ENCODE data around the gene THSD7A. TPM values are rescaled to one million over a fixed set of nuclear protein-coding genes. Genes with fewer than 3 reads are reported as not detected.

The THSD7A gene
- total RNA-seq, 1 experiment from 2014 or later = 5.2 TPM

- DNase-seq (ENCODE audit: low read depth) = no peak
Measured at GRCh38 chr7:11513460-11513859, 318.5 kb downstream of the THSD7A start.

GRCh38 chr7:11507929-11508328 lies 324.1 kb downstream of the THSD7A start:
- DNase-seq (ENCODE audit: low read depth) = no peak

DNA sequence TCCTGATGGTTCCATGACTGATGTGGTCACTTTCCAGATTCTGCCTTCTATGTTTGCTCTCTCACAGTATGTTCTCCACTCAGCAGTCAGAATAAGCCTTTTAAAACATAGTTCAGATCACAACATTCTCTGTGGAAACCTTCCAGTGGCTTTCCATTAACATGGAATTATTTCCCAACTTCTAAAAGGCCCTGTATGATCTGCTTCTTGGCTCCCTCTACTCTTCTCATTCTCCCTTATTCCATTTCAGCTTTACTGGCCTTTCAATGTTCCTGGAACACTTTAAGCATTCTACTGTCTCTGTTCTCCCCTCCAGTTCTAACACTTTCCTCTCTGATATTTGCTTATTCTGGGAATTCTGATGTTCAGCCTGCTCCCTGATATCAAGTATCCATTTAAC lies 325.6 kb downstream of the THSD7A start:
- DNase-seq (ENCODE audit: low read depth) = no peak

GRCh38 chr7:11505471-11505985 lies 326.5 kb downstream of the THSD7A start:
- DNase-seq (ENCODE audit: low read depth) = no peak

- DNase-seq (ENCODE audit: low read depth) = no peak
Measured at GRCh38 chr7:11492307-11492706, 339.7 kb downstream of the THSD7A start.

- no peak for DNase-seq (ENCODE audit: low read depth)
Measured at GRCh38 chr7:11491811-11492210, 340.2 kb downstream of the THSD7A start.

- no peak for DNase-seq (ENCODE audit: low read depth)
Measured at GRCh38 chr7:11489280-11489679, 342.7 kb downstream of the THSD7A start.

DNA sequence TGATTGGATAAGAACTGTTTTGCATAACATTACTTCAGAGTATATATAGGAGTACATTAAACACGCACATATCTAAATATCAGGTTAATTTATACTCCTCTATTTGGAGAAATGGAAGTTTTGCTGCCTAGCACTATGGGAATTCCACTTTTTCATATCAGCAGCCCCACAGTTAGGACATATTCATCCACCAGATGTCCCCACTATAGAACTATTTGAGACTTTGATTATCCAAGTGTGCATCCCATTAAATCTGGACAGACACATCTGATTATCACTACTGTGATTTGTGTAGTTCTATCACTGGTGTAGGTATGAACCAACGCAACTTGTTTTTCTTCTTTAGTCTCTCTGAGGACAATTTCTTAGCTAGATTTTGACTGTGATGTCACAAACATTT lies 345.7 kb downstream of the THSD7A start:
- no peak for DNase-seq (ENCODE audit: low read depth)

DNA sequence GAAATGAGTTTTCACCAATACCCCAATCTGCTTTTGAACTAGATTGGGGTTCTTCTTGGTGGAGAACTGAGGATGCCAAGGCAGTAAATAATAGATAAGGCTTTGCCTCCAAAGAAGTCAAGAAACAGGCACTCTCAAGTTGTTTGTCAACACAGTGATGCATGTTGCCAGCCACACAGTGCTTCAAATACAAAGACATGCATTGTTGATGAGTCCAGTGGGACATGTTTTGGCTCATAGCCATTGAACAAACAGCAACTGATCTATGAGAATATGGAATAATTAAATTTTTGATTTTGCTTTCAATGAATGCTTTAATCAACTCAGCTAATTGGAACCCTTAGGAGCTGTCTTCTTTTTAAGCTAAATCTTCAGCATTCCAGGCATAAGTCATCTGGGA lies 346.4 kb downstream of the THSD7A start:
- DNase-seq (ENCODE audit: low read depth) = no peak

GRCh38 chr7:11480143-11480542 lies 351.9 kb downstream of the THSD7A start:
- DNase-seq (ENCODE audit: low read depth) = no peak

DNA sequence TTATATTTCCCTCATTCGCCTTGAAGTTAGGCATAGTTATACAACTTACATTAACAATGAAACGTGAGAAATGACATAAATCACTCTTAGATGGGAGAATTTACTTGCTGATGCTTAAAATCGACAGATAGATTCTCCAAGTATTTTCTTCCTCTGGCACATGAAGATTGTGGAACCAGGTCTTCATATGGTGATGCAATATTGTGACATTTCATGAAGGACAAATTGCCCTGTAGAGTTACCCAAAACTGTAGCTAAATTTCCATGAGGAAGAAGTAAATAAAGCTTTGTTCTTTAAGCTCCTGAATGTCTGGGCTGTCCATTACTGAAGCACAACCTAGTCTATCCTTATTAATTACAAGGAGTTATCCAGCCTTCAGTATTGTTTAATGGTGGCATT lies 353.1 kb downstream of the THSD7A start:
- no peak for DNase-seq (ENCODE audit: low read depth)

DNA sequence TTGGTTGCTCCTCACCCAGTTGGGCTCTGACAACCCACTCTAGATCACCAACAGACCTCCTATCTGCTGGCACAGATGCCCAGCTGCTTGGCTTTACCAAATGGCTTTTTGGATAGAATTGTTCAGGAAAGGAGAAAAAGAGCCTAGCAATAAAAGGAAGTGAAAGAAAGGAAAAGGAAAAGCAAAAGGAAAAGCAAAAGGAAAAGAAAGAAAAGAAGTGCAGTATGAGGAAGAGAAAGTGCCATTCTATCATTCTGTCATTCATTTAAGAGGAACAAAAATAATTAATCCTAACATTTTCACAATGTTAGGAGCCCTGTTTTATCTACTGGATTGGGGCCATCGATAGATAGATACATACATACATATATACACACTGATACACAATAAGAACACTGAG lies 353.6 kb downstream of the THSD7A start:
- no peak for DNase-seq (ENCODE audit: low read depth)

GRCh38 chr7:11474902-11475585 lies 357.0 kb downstream of the THSD7A start:
- DNase-seq (ENCODE audit: low read depth) = no peak

DNA sequence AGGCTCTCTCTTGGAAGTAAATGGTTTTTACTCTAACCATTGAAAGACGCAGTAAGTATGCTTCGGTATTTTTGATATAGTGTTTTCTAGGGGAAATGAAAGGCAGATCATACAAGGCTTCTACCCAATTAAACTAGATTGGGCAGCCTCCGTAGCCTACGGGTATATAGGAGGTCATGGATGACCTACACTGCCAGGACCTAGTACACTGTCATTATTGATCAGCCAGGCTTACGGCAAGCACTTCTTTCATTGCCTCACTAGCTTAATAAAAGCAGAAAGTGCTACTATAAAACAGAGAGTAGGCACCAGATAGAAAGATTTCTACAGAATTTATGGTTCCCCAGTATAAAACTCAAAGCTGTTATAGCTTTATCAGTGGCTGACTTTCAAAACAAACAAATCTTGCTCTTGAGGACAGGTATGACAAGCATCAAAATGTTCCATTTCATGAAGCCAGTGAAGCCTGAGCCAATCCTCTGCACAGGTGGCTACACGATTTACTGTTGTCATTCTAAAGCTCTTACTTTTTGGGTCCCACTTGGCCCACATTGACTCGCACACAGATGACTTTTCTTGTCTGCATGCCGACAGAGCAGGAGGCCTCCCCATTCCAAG lies 358.1 kb downstream of the THSD7A start:
- no peak for DNase-seq (ENCODE audit: low read depth)

- no peak for DNase-seq (ENCODE audit: low read depth)
Measured at GRCh38 chr7:11473220-11473619, 358.8 kb downstream of the THSD7A start.

DNA sequence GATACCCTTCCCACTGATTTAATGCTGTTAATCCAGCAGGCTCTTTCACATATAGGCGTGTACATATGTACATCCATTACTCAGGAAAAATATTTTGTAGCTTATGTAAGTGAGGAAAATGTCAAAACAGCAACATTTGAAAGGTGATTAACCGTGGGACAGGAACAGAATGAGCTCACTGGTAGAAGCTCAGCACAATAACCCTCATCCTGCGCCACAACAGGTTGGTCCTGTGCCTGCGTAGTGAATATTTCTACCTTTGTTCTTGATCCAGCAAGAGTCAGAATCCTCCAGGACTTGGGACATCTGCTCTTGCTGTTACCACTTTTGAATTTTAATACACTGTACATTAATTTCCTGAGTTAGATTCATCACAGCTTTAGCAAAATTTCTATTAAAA lies 359.4 kb downstream of the THSD7A start:
- DNase-seq (ENCODE audit: low read depth) = no peak

- no peak for DNase-seq (ENCODE audit: low read depth)
Measured at GRCh38 chr7:11471255-11471654, 360.7 kb downstream of the THSD7A start.

- DNase-seq (ENCODE audit: low read depth) = no peak
Measured at GRCh38 chr7:11469028-11469745, 362.8 kb downstream of the THSD7A start.

GRCh38 chr7:11466517-11467105 lies 365.4 kb downstream of the THSD7A start:
- DNase-seq (ENCODE audit: low read depth) = no peak

DNA sequence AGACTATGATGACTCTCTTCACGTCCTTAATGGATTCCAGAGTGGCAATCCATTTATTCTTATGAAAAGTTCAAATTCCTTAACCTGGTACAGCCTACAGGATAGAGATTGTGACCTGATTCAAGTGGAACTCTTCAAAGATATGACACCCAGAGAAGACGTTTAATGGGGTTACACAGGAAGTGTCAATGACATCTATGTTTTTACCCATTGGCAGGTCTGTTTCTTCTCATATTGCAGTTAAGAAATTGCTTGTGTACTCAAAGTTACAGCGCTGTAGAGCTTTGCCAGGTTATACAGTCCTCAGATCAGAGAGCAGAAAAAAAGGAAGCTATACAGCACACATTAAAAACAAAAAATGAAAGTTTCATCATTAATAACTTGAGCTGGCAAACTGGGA lies 367.4 kb downstream of the THSD7A start:
- DNase-seq (ENCODE audit: low read depth) = no peak

- no peak for DNase-seq (ENCODE audit: low read depth)
Measured at GRCh38 chr7:11461946-11462345, 370.1 kb downstream of the THSD7A start.

GRCh38 chr7:11458736-11459483 lies 373.1 kb downstream of the THSD7A start:
- peak; percentile 83 for DNase-seq (ENCODE audit: low read depth)

All from M059J (cell line).